Measurements from ENCODE around the gene TNFRSF18. TPM values are rescaled to one million over a fixed set of nuclear protein-coding genes. Genes with fewer than 3 reads are reported as not detected.

Gene TNFRSF18
- total and polyA plus RNA-seq, 10 of the 15 experiments (the other 5 are each of a cell fraction or from before 2014, with no cell fraction given), result 0.18 to 7.5 (median 1.5) TPM; not detected in 1

- ChIA-PET POLR2A (no interaction called here), CTCF (interaction anchor here (1.2 kb wide), 2 partner anchors 9 to 16 kb away, joined by 3 read pairs; no protein-coding TSS in a partner anchor), RAD21 (ENCODE audit: unreplicated experiment) (no interaction called here), SMC1A (ENCODE audit: uncharacterized antibody, unreplicated experiment) (no interaction called here)
- Histone ChIP-seq H2AFZ (ENCODE audit: control insufficient read depth, low read depth, low read length) (no peak overlapping the region), H3K4me1 (ENCODE audit: control insufficient read depth, insufficient read depth, low read length) (no peaks in the 10 kb centered on the region), H3K79me2 (ENCODE audit: control insufficient read depth, insufficient read depth, low read length) (no peaks in the 10 kb centered on the region), H3K4me3 (no peak overlapping the region), H3K36me3 (ENCODE audit: control insufficient read depth in 2 of 2, insufficient read depth in 2 of 2, low read length in 1 of 2) (no peaks in the 10 kb centered on the region), H3K9ac (ENCODE audit: control insufficient read depth, insufficient read depth, low read length) (no peak overlapping the region), H4K20me1 (ENCODE audit: control insufficient read depth, insufficient read depth) (no peaks in the 10 kb centered on the region), H3K9me3 (replicated peaks; ENCODE audit: control insufficient read depth, insufficient read depth, low read length) (peaks cover 2% of the 10 kb centered on the region; the same call in 2 of the 3 replicates), H3K4me2 (ENCODE audit: control insufficient read depth, insufficient read depth) (no peak overlapping the region), H3K27me3 (replicated peaks in 1 of 2; ENCODE audit: control insufficient read depth in 2 of 2, insufficient read depth in 2 of 2, low read length in 1 of 2) (no peaks in the 10 kb centered on the region), H3K27ac (ENCODE audit: control insufficient read depth, insufficient read depth) (no peak overlapping the region)
- intact Hi-C loops (cut with micrococcal nuclease; ENCODE audit: unreplicated experiment), result no loop called here
- no TSS peak for BruUV-seq (replicated peaks)
- in situ Hi-C loops (cut with MboI), result no loop called here
- WGBS (ENCODE audit: insufficient coverage, insufficient replicate concordance, low lambda C conversion rate, missing lambda C conversion rate), result 72% methylated on average over 11 of the region's 11 CpGs
- ATAC-seq (no peak), FAIRE-seq (no peak), DNase-seq (ENCODE audit: low read depth, low spot score) (no peak)
- TF ChIP-seq KLF5 (IDR thresholded peaks at IDR 0.05; ENCODE audit: partially characterized antibody) (no peak), HDAC6 (IDR thresholded peaks at IDR 0.05; ENCODE audit: unreplicated experiment) (no peak)
These were observed 14.7 kb downstream of the TNFRSF18 start for GRCh38 chr1:1191734-1192133.

GRCh38 chr1:1189111-1189510, 17.3 kb downstream of the TNFRSF18 start:
- Histone ChIP-seq H2AFZ (ENCODE audit: control insufficient read depth, low read depth, low read length) (no peak overlapping the region), H3K27ac (ENCODE audit: control insufficient read depth, insufficient read depth) (no peak overlapping the region), H3K27me3 (replicated peaks in 1 of 2; ENCODE audit: control insufficient read depth in 2 of 2, insufficient read depth in 2 of 2, low read length in 1 of 2) (no peaks in the 10 kb centered on the region), H3K4me2 (ENCODE audit: control insufficient read depth, insufficient read depth) (no peak overlapping the region), H3K4me1 (ENCODE audit: control insufficient read depth, insufficient read depth, low read length) (no peaks in the 10 kb centered on the region), H3K9ac (ENCODE audit: control insufficient read depth, insufficient read depth, low read length) (no peak overlapping the region), H3K9me3 (replicated peaks; ENCODE audit: control insufficient read depth, insufficient read depth, low read length) (no peaks in the 10 kb centered on the region; the same call in 2 of the 3 replicates), H3K36me3 (ENCODE audit: control insufficient read depth in 2 of 2, insufficient read depth in 2 of 2, low read length in 1 of 2) (no peaks in the 10 kb centered on the region), H4K20me1 (ENCODE audit: control insufficient read depth, insufficient read depth) (no peaks in the 10 kb centered on the region), H3K4me3 (no peak overlapping the region), H3K79me2 (ENCODE audit: control insufficient read depth, insufficient read depth, low read length) (no peaks in the 10 kb centered on the region)
- intact Hi-C loops (cut with micrococcal nuclease; ENCODE audit: unreplicated experiment), result no loop called here
- BruUV-seq (replicated peaks), result no TSS peak
- 18% methylated on average over 5 of the region's 5 CpGs for WGBS (ENCODE audit: insufficient coverage, insufficient replicate concordance, low lambda C conversion rate, missing lambda C conversion rate)
- ChIA-PET POLR2A (interaction anchor here (1.6 kb wide), 1 partner anchor 12 kb away, joined by 3 read pairs; no protein-coding TSS in a partner anchor), CTCF (interaction anchor here (1.7 kb wide), 1 partner anchor 67 kb away, joined by 4 read pairs; no protein-coding TSS in a partner anchor), SMC1A (ENCODE audit: uncharacterized antibody, unreplicated experiment) (no interaction called here), RAD21 (ENCODE audit: unreplicated experiment) (interaction anchor here (1.3 kb wide), 1 partner anchor 18 kb away, joined by 4 read pairs; no protein-coding TSS in a partner anchor)
- TF ChIP-seq NFXL1 (IDR thresholded peaks at IDR 0.05; ENCODE audit: borderline replicate concordance), result no peak
- TF ChIP-seq MAX (IDR thresholded peaks at IDR 0.05; ENCODE audit: low read depth, low read length), result no peak
- TF ChIP-seq SUZ12 (IDR thresholded peaks at IDR 0.05; ENCODE audit: unreplicated experiment), result no peak
- TF ChIP-seq CREM (IDR thresholded peaks at IDR 0.05; ENCODE audit: low read depth), result no peak
- TF ChIP-seq NR2C1 (IDR thresholded peaks at IDR 0.05), result no peak
- TF ChIP-seq RFX5 (IDR thresholded peaks at IDR 0.05; ENCODE audit: low read depth, low read length), result no peak
- no peak for TF ChIP-seq POLR2AphosphoS2 (IDR thresholded peaks at IDR 0.05; ENCODE audit: low read depth, low read length)
- TF ChIP-seq SP1 (IDR thresholded peaks at IDR 0.05; ENCODE audit: low read depth, low read length), result no peak
- no peak for TF ChIP-seq MTA3 (IDR thresholded peaks at IDR 0.05; ENCODE audit: borderline replicate concordance, low read length)
- no peak for TF ChIP-seq REST (IDR thresholded peaks at IDR 0.05; ENCODE audit: low read depth, low read length)
- no peak for FAIRE-seq
- DNase-seq (ENCODE audit: low read depth, low spot score), result no peak
- in situ Hi-C loops (cut with MboI), result no loop called here
- no peak for ATAC-seq
